H1 (cell line): ENCODE results near the gene B3GALT6. TPM values are rescaled to one million over a fixed set of nuclear protein-coding genes. Genes with fewer than 3 reads are reported as not detected.
A peak's percentile ranks its signal among the peaks of the same experiment; 100 is the strongest.

Experiments
- CTCF ChIA-PET: fragments of 300-600 bp; sonication (Branson Sonifier 250); formaldehyde crosslinking; loops from one replicate; lab custom pipeline; 2021; ENCODE audit not compliant: partially characterized antibody; lab: Charles Lee
- POLR2A ChIA-PET: fragments of 300-600 bp; sonication (Branson Sonifier 250); formaldehyde crosslinking; loops from one replicate; lab custom pipeline; 2021; ENCODE audit warnings: inconsistent platforms; ENCODE audit not compliant: partially characterized antibody; lab: Charles Lee
- DNase-seq, 2 experiments: peaks; one replicate each; pipeline versions ENCODE4 v3.0.0 to v3.0.0-alpha.2; 2010 to 2022; ENCODE audit warnings: low spot score in 2 of 2, low read depth in 1 of 2, mixed read lengths in 1 of 2
- FAIRE-seq: peaks from 2 replicates; lab custom pipeline; 2011; peaks lifted over from hg19 to GRCh38; lab: Jason Lieb, UNC
- H2AFZ ChIP-seq: 2 replicates; pipeline ENCODE4 v1.8.1; 2012; ENCODE audit warnings: low read length, inconsistent platforms
- H2AK5ac ChIP-seq: 2 replicates; pipeline ENCODE4 v1.6.1; 2013; ENCODE audit warnings: low read depth, low read length
- H2BK120ac ChIP-seq: replicated peaks from 2 replicates; pipeline ENCODE3; 2013; ENCODE audit warnings: low read depth, low read length, inconsistent platforms
- H2BK12ac ChIP-seq: 2 replicates; pipeline ENCODE4 v1.6.1; 2013; ENCODE audit warnings: low read depth, low read length
- H2BK15ac ChIP-seq: 2 replicates; pipeline ENCODE4 v1.6.1; 2013; ENCODE audit warnings: low read length
- H2BK20ac ChIP-seq: 2 replicates; pipeline ENCODE4 v1.6.1; 2013; ENCODE audit warnings: low read length
- H2BK5ac ChIP-seq: 2 replicates; pipeline ENCODE4 v1.6.1; 2013; ENCODE audit warnings: low read depth, low read length
- H3K14ac ChIP-seq: 2 replicates; pipeline ENCODE4 v1.6.1; 2013; ENCODE audit warnings: inconsistent platforms; ENCODE audit not compliant: insufficient read length
- H3K18ac ChIP-seq: 2 replicates; pipeline ENCODE4 v1.6.1; 2013; ENCODE audit warnings: low read length; ENCODE audit errors: extremely low read depth
- H3K23ac ChIP-seq: 2 replicates; pipeline ENCODE4 v1.6.1; 2013; ENCODE audit warnings: inconsistent platforms; ENCODE audit not compliant: insufficient read length
- H3K23me2 ChIP-seq: 2 replicates; pipeline ENCODE4 v1.6.1; 2013; ENCODE audit warnings: low read depth, low read length
- H3K27ac ChIP-seq: 2 replicates; pipeline ENCODE4 v1.6.1; 2011; ENCODE audit warnings: low read depth, low read length, inconsistent platforms
- H3K27me3 ChIP-seq, 4 experiments: replicated peaks in 1 of 4; 1 replicate in 1 of 4; 2 replicates in 3 of 4; pipeline versions ENCODE4 v1.6.1 to v1.8.1; 2011 to 2013; ENCODE audit warnings: low read length in 3 of 4, mild to moderate bottlenecking in 3 of 4, inconsistent platforms in 2 of 4, mixed read lengths in 2 of 4, moderate library complexity in 1 of 4; ENCODE audit not compliant: control insufficient read depth in 3 of 4, insufficient read depth in 3 of 4; ENCODE audit errors: extremely low read depth in 1 of 4
- H3K36me3 ChIP-seq, 4 experiments: 2 replicates each; pipeline versions ENCODE4 v1.6.1 to v1.8.1; 2011 to 2013; ENCODE audit warnings: mild to moderate bottlenecking in 4 of 4, low read length in 3 of 4, moderate library complexity in 2 of 4, control low read depth in 1 of 4, inconsistent platforms in 1 of 4; ENCODE audit not compliant: insufficient read depth in 4 of 4, control insufficient read depth in 2 of 4
- H3K4ac ChIP-seq: replicated peaks from 2 replicates; pipeline ENCODE3; 2013; ENCODE audit warnings: low read length, low read depth, mixed read lengths, inconsistent platforms; ENCODE audit not compliant: insufficient read length
- H3K4me1 ChIP-seq, 4 experiments: replicated peaks in 1 of 4; 1 replicate in 1 of 4; 2 replicates in 3 of 4; pipeline versions ENCODE4 v1.6.1 to v1.8.1; 2011 to 2013; ENCODE audit warnings: low read length in 3 of 4, inconsistent platforms in 2 of 4, mixed read lengths in 1 of 4; ENCODE audit not compliant: insufficient read depth in 4 of 4, control insufficient read depth in 3 of 4
- H3K4me2 ChIP-seq, 2 experiments: 2 replicates each; pipeline versions ENCODE4 v1.6.1 to v1.8.1; 2011 to 2013; ENCODE audit warnings: low read depth in 2 of 2, low read length in 2 of 2, control low read depth in 1 of 2, inconsistent platforms in 1 of 2, mild to moderate bottlenecking in 1 of 2; ENCODE audit not compliant: insufficient read depth in 1 of 2
- H3K4me3 ChIP-seq, 4 experiments: fragments of 200-600, 300-600 bp in 1 of 4; sonication (generic), shearing (Covaris generic), sonication (Bioruptor Twin) in 1 of 4; 2 replicates each; pipeline versions ENCODE4 v1.5.1 to v1.8.1; 2011 to 2016; ENCODE audit warnings: low read length in 4 of 4, low read depth in 3 of 4, control low read depth in 2 of 4, inconsistent platforms in 2 of 4, mild to moderate bottlenecking in 2 of 4, mixed read lengths in 1 of 4, moderate library complexity in 1 of 4; ENCODE audit not compliant: insufficient read depth in 2 of 4; ENCODE audit errors: extremely low read depth in 1 of 4
- H3K56ac ChIP-seq: replicated peaks from 2 replicates; pipeline ENCODE3; 2013; ENCODE audit warnings: low read depth, mild to moderate bottlenecking, mixed read lengths, low read length, inconsistent platforms; ENCODE audit not compliant: insufficient read length
- H3K79me1 ChIP-seq: 2 replicates; pipeline ENCODE4 v1.6.1; 2013; ENCODE audit warnings: low read depth, low read length, control low read depth
- H3K79me2 ChIP-seq, 2 experiments: 2 replicates each; pipeline versions ENCODE4 v1.6.1 to v1.8.1; 2012 to 2013; ENCODE audit warnings: low read length in 2 of 2, mild to moderate bottlenecking in 2 of 2, inconsistent platforms in 1 of 2; ENCODE audit not compliant: insufficient read depth in 2 of 2, control insufficient read depth in 1 of 2
- H3K9ac ChIP-seq, 4 experiments: replicated peaks in 1 of 4; 1 replicate in 1 of 4; 2 replicates in 3 of 4; pipeline versions ENCODE4 v1.6.1 to v1.8.1; 2011 to 2013; ENCODE audit warnings: low read depth in 3 of 4, low read length in 3 of 4, control low read depth in 2 of 4, mild to moderate bottlenecking in 2 of 4, moderate library complexity in 2 of 4, inconsistent platforms in 1 of 4; ENCODE audit errors: extremely low read depth in 1 of 4
- H3K9me3 ChIP-seq, 2 experiments: 2 replicates each; pipeline versions ENCODE4 v1.6.1 to v1.8.1; 2012 to 2013; ENCODE audit warnings: mild to moderate bottlenecking in 2 of 2, moderate library complexity in 2 of 2, control low read depth in 1 of 2, inconsistent platforms in 1 of 2, low read depth in 1 of 2, low read length in 1 of 2, mixed read lengths in 1 of 2; ENCODE audit not compliant: insufficient read depth in 2 of 2
- H4K20me1 ChIP-seq, 2 experiments: replicated peaks in 1 of 2; 2 replicates each; pipeline versions ENCODE3 to v1.8.1; 2011 to 2013; ENCODE audit warnings: inconsistent platforms in 2 of 2, low read length in 2 of 2, mild to moderate bottlenecking in 1 of 2; ENCODE audit not compliant: insufficient read depth in 2 of 2, control insufficient read depth in 1 of 2
- H4K5ac ChIP-seq: 2 replicates; pipeline ENCODE4 v1.6.1; 2013; ENCODE audit warnings: low read length, low read depth, mixed read lengths, inconsistent platforms; ENCODE audit not compliant: insufficient read length
- H4K8ac ChIP-seq: 2 replicates; pipeline ENCODE4 v1.8.0; 2013; ENCODE audit warnings: mild to moderate bottlenecking, moderate library complexity, low read length, inconsistent platforms; ENCODE audit not compliant: insufficient read depth; ENCODE audit errors: extremely low read depth
- H4K91ac ChIP-seq: replicated peaks from 2 replicates; pipeline ENCODE3; 2013; ENCODE audit warnings: low read length, mixed read lengths, inconsistent platforms; ENCODE audit not compliant: insufficient read length
- CTCF ChIP-seq, 3 experiments: IDR thresholded peaks; 1 replicate in 2 of 3; 2 replicates in 1 of 3; pipeline versions ENCODE4 v1.5.1 to v1.6.1; 2011; ENCODE audit warnings: low read length in 3 of 3, mild to moderate bottlenecking in 3 of 3, inconsistent platforms in 2 of 3, low read depth in 1 of 3, moderate library complexity in 1 of 3; ENCODE audit not compliant: insufficient read depth in 1 of 3; ENCODE audit errors: control extremely low read depth in 1 of 3
- GABPA ChIP-seq: IDR thresholded peaks from 2 replicates; pipeline ENCODE4 v1.6.1; 2011; ENCODE audit warnings: mild to moderate bottlenecking, low read length, moderate library complexity, borderline replicate concordance; ENCODE audit not compliant: insufficient read depth
- MAX ChIP-seq: IDR thresholded peaks from 2 replicates; pipeline ENCODE4 v1.6.1; 2012; ENCODE audit warnings: inconsistent platforms
- RAD21 ChIP-seq, 2 experiments: IDR thresholded peaks in 1 of 2; conservative IDR thresholded peaks in 1 of 2; 2 replicates each; pipeline ENCODE4 v1.6.1; 2011; ENCODE audit warnings: low read depth in 2 of 2, low read length in 2 of 2, improper control_type of control experiment in 1 of 2, inconsistent platforms in 1 of 2, mild to moderate bottlenecking in 1 of 2, moderate library complexity in 1 of 2
- WGBS, 2 experiments: shearing (Covaris generic) in 1 of 2; methylation state at CpG; one replicate each; pipeline versions ENCODE4 v1.1.6 to v1.1.7; 2013 to 2015; ENCODE audit warnings: low lambda C conversion rate in 2 of 2, mixed read lengths in 2 of 2, inconsistent platforms in 1 of 2, low coverage in 1 of 2, missing lambda C conversion rate in 1 of 2; ENCODE audit not compliant: insufficient replicate concordance in 2 of 2, insufficient coverage in 1 of 2, insufficient read length in 1 of 2; ENCODE audit errors: extremely low coverage in 1 of 2, missing lambda C conversion rate in 1 of 2; 5-methylcytosine and 5-hydroxymethylcytosine counted together
- polyA plus RNA-seq, 7 experiments: library from polyadenylated mRNA; depleted of rRNA in 3 of 7; stranded (reverse) in 5 of 7; unstranded in 2 of 7; fragments of >200 nt in 5 of 7; fragments of 200-250 nt in 2 of 7; gene quantifications; 1 replicate in 5 of 7; 2 replicates in 1 of 7; 4 replicates in 1 of 7; pipeline versions ENCODE4 v1.2.1 to v1.2.3, GENCODE V29; 2011 to 2013; ENCODE audit warnings: missing spikeins in 2 of 7, mixed read lengths in 2 of 7
- total RNA-seq: library from RNA; stranded (reverse); fragmentation: NEBNext Ultra II Directional; extraction: Animal tissue kit (Norgen Biotek cat#: 25700); gene quantifications from 2 replicates; pipeline ENCODE4 v1.2.1, GENCODE V29; 2021
- TF ChIP-seq, protein P1 (sequence below): IDR thresholded peaks from 2 replicates; pipeline ENCODE4 v1.6.1; 2011; ENCODE audit warnings: low read length, improper control_type of control experiment

Gene B3GALT6
- total and polyA plus RNA-seq, 2 of the 8 experiments (the other 6 are each of a cell fraction or from before 2014, with no cell fraction given) = 18.4 to 20.4 TPM

DNA sequence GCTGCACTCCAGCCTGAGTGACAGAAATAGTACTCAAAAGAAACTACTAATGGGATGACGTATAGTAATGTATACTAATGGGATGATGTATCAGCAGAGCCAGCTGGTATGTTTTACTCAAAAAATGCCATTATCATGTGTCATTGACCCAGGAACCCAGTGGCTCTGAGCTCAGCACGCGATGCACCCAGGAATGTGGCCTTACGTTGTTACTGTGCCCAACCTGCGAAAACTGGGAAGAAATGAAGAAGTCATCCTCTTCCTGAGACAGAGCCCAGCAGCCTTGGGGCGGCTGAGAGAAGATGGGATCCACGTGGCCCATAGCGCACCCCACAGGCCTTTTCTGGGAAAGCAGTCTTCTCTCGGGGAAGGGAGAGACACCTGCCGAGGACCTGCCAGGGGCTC, 32.8 kb downstream of the B3GALT6 start:
- DNase-seq = peak in 1 of 2 experiments; percentile 84
- Histone ChIP-seq H3K79me2 (peaks cover 0 to 16% of the 10 kb centered on the region in 2 experiments; a peak in 2 of 4 replicates), H3K27ac (no peak overlapping the region), H2BK12ac (no peak overlapping the region), H3K4me2 (no peak overlapping the region), H3K9me3 (no peaks in the 10 kb centered on the region), H2BK120ac (no peak overlapping the region), H3K18ac (no peak overlapping the region), H3K79me1 (peaks cover 17% of the 10 kb centered on the region), H4K91ac (no peak overlapping the region), H3K27me3 (no peaks in the 10 kb centered on the region), H3K23me2 (no peaks in the 10 kb centered on the region), H3K36me3 (peaks cover 16 to 34% (median 21%) of the 10 kb centered on the region in 4 experiments), H2AK5ac (no peak overlapping the region), H4K20me1 (peaks cover 9 to 35% of the 10 kb centered on the region in 2 experiments), H2AFZ (no peak overlapping the region), H2BK15ac (no peak overlapping the region), H2BK20ac (no peak overlapping the region), H3K9ac (no peak overlapping the region), H3K4me1 (no peaks in the 10 kb centered on the region), H2BK5ac (no peak overlapping the region), H3K23ac (no peak overlapping the region), H3K4ac (no peak overlapping the region), H4K5ac (no peak overlapping the region), H3K4me3 (no peak overlapping the region), H4K8ac (no peak overlapping the region), H3K56ac (no peak overlapping the region), H3K14ac (no peak overlapping the region)
- TF ChIP-seq MAX = 0 out of 2 replicates have a peak, but pooled peaks have one; percentile 17
- TF ChIP-seq, protein P1, sequence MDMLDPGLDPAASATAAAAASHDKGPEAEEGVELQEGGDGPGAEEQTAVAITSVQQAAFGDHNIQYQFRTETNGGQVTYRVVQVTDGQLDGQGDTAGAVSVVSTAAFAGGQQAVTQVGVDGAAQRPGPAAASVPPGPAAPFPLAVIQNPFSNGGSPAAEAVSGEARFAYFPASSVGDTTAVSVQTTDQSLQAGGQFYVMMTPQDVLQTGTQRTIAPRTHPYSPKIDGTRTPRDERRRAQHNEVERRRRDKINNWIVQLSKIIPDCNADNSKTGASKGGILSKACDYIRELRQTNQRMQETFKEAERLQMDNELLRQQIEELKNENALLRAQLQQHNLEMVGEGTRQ = no peak
- TF ChIP-seq RAD21 (IDR thresholded peaks at IDR 0.05 in 1 of 2, conservative IDR thresholded peaks at IDR 0.05 in 1 of 2; ENCODE audit: low read depth in 2 of 2, low read length in 2 of 2) = peak; percentile 70 to 72
- TF ChIP-seq GABPA = peak; percentile 73; the same call in 1 of the 2 replicates
- TF ChIP-seq CTCF (IDR thresholded peaks at IDR 0.05; ENCODE audit: control extremely low read depth in 1 of 3, insufficient read depth in 1 of 3, low read depth in 1 of 3, low read length in 3 of 3) = peak; percentile 68 to 85 (median 69)
- CTCF ChIA-PET = interaction anchor here (0.6 to 2.7 kb wide), 11 partner anchors 10 to 194 kb away, joined by 3 to 11 read pairs (median 4); no protein-coding TSS in a partner anchor
- WGBS, 2 experiments = 83% methylated on average over 10 of the region's 10 CpGs; no CpG with 5 or more reads in 1 of the 2 experiments
- POLR2A ChIA-PET = interaction anchor here (1.5 kb wide), 1 partner anchor 73 kb away, joined by 3 read pairs; no protein-coding TSS in a partner anchor
- FAIRE-seq = no peak
